Hematopoietic multipotent progenitor cell treated with erythropoietin and hydrocortisone succinate and interleukin-3 and kit ligand, for 4 days (in vitro differentiated cells): Measurements from ENCODE around the gene SERPINB6.

Source experiments
- DNase-seq: peaks from one replicate; pipeline ENCODE4 v3.0.0-alpha.2; 2015

SERPINB6 gene

GRCh38 chr6:2998998-2999617, 27.7 kb upstream of the SERPINB6 start:
- DNase-seq, result no peak

- peak; percentile 56 for DNase-seq
These were observed 27.1 kb upstream of the SERPINB6 start for GRCh38 chr6:2998249-2998997.

- no peak for DNase-seq
These were observed 22.5 kb upstream of the SERPINB6 start for GRCh38 chr6:2993755-2994317.

- DNase-seq, result no peak
These were observed 21.1 kb upstream of the SERPINB6 start for GRCh38 chr6:2992330-2992979.

GRCh38 chr6:2990932-2991506, 19.7 kb upstream of the SERPINB6 start:
- DNase-seq, result no peak

GRCh38 chr6:2990248-2990931, 19.0 kb upstream of the SERPINB6 start:
- peak; percentile 80 for DNase-seq

- peak; percentile 98 for DNase-seq
These were observed 18.2 kb upstream of the SERPINB6 start for GRCh38 chr6:2989332-2990247.

- peak; percentile 94 for DNase-seq
These were observed 17.3 kb upstream of the SERPINB6 start for GRCh38 chr6:2988426-2989331.

- DNase-seq, result peak; percentile 31
These were observed 16.7 kb upstream of the SERPINB6 start for GRCh38 chr6:2988094-2988425.

- no peak for DNase-seq
These were observed 15.4 kb upstream of the SERPINB6 start for GRCh38 chr6:2986722-2987221.

GRCh38 chr6:2984738-2985406, 13.5 kb upstream of the SERPINB6 start:
- no peak for DNase-seq

- DNase-seq, result no peak
These were observed 11.2 kb upstream of the SERPINB6 start for GRCh38 chr6:2982426-2983117.

GRCh38 chr6:2980465-2980855, 9.1 kb upstream of the SERPINB6 start:
- no peak for DNase-seq

GRCh38 chr6:2979819-2980464, 8.6 kb upstream of the SERPINB6 start:
- DNase-seq, result peak; percentile 34

GRCh38 chr6:2978923-2979322, 7.6 kb upstream of the SERPINB6 start:
- no peak for DNase-seq

- no peak for DNase-seq
These were observed 6.6 kb upstream of the SERPINB6 start for GRCh38 chr6:2977799-2978590.

GRCh38 chr6:2977290-2977689, 5.9 kb upstream of the SERPINB6 start:
- DNase-seq, result no peak

- DNase-seq, result no peak
These were observed 5.3 kb upstream of the SERPINB6 start for GRCh38 chr6:2976571-2977085.
